DMS 273 (cell line): Measurements from ENCODE around the gene ACSL6.

ENCODE experiments used
- DNase-seq: peaks from one replicate; lab custom pipeline; 2025; ENCODE audit not compliant: unreplicated experiment; lab: John Stamatoyannopoulos, UW

ACSL6 gene, protein sequence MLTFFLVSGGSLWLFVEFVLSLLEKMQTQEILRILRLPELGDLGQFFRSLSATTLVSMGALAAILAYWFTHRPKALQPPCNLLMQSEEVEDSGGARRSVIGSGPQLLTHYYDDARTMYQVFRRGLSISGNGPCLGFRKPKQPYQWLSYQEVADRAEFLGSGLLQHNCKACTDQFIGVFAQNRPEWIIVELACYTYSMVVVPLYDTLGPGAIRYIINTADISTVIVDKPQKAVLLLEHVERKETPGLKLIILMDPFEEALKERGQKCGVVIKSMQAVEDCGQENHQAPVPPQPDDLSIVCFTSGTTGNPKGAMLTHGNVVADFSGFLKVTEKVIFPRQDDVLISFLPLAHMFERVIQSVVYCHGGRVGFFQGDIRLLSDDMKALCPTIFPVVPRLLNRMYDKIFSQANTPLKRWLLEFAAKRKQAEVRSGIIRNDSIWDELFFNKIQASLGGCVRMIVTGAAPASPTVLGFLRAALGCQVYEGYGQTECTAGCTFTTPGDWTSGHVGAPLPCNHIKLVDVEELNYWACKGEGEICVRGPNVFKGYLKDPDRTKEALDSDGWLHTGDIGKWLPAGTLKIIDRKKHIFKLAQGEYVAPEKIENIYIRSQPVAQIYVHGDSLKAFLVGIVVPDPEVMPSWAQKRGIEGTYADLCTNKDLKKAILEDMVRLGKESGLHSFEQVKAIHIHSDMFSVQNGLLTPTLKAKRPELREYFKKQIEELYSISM

DNA sequence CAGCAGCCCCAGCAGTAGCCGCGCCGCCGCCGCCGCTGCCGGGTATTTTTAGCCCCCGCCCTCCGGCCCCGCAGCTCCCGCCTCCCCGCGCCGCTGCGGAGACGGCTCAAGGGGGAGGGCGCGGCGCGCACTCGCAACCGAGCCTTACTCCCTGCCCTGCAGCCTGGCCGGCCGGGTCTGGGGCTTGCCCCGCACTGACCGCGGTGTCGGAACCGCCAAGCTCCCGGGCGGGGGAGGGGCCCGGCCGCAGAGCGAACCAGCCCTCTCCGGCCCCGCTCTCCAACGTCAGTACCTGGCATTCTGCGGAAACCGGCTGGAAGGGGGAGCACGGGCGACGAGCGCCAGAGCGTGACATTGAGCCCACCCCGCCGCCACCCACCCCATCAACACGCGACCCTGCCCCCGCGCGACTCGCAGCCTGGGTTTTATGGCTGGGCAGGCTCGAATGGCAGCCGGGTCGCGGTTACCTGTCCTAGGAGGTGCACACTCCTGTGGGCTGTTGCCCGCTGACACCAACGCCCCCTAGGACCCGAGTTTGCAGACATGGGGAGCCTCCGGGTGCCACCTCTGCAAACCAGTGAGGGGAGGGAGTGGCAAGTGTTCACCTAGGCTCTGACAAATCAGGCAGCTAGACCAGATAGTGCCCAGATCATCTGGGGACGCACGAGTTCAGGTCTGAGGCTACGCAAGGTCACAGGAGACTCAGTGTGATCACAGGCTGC is at the start of gene ACSL6:
ACSL6 (minus strand) TSS at position 37 of the 722 bp plus-strand sequence. CDS start 105 bp downstream, outside the sequence.
- DNase-seq = peak; percentile 71

DNA sequence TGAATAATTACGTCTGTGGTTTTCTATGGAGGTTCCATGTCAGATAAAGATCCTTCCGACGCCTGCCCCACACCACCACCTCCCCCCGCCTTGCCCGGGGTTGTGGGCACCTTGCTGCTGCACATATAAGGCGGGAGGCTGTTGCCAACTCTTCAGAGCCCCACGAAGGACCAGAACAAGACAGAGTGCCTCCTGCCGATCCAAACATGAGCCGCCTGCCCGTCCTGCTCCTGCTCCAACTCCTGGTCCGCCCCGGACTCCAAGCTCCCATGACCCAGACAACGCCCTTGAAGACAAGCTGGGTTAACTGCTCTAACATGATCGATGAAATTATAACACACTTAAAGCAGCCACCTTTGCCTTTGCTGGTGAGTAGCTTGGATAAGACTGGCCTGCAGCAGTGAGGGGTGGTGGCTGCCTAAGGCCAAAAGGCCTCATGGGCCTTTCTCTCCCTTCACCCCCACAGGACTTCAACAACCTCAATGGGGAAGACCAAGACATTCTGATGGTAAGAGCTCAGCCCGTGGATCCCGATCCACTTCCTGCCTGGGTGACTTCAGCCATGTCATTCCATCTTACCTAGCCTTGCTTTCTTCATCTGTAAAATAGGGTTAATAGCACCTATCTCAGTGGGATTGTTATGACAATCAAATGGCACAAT is 49.2 kb upstream of the ACSL6 start, which contains the start of gene IL3:
IL3 (plus strand) TSS at position 155 of the 661 bp plus-strand sequence; CDS start at position 207, 52 bp downstream.
- DNase-seq = no peak

DNA sequence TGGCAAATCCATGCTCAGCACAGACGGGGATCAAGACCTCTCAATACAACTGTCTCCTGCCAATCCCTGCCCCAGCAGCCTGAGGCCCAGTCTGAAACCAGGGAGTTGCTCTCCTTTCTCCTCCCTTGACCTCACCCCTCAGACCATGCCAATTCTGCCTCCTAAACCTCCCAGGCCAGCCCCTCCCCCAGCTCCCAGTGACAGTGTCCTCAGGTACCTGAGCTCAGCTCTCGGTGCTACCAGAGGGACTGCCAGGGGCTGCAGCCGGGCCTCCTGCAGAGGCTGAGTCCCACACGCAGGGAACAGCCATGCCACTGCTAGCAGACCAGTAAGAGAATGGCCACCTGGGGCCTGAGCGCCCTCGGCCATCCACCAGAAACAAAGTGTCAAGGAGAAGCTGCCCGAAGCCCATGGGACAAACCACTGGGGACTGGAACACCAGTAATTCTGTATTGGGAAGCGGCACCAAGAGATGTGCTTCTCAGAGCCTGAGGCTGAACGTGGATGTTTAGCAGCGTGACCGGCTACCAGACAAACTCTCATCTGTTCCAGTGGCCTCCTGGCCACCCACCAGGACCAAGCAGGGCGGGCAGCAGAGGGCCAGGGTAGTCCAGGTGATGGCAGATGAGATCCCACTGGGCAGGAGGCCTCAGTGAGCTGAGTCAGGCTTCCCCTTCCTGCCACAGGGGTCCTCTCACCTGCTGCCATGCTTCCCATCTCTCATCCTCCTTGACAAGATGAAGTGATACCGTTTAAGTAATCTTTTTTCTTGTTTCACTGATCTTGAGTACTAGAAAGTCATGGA is 48.4 kb upstream of the ACSL6 start:
- no peak for DNase-seq

DNA sequence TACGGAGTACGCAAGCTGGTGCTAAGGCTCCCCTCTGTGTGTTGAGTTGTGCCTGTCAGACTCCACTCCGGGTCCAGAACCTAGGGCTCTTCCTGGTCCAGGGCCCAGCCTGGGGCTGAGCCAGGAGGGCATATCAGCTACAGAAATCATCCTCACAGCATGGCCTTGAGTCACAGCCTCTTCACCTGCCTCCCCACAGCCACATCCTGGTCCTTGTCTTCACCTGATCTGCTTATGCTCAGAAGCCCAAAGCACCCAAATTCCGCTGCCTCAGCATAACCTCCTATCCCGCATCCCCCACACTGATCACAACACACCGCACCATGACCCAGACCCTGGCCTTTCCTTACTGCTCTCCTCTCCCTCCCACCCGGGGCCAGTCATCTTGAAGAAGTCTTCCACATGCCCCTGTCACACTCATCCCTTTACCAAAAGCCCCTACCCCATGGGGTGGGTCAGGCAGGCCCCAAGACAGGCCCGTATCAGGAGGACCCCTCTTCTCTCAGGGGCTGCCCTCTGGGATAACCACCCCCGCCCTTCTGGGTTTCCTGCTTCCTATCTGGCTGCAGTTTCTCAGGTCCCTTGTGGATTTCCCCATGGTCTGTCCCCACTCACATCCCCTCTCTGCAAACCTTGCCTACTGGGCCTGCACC is 47.7 kb upstream of the ACSL6 start:
- DNase-seq = no peak

DNA sequence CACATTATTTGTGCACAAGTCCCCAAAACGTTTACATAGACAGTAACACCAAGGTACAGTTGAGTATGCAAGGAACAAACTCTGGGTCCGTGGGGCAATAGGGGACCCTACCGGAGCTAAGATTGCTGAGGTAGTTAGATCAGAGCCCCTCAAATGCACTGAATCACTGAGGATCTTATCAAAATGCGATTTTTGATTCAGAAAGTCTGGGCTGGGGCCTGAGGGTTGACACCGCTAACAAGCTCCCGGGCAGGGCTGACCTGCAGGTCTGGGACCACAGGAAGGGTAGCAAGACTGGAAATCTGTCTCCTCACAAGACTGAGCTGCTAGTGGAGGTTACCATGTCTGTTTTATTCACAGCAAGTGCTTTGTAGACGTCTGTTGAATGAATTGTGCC is 47.2 kb upstream of the ACSL6 start:
- no peak for DNase-seq

DNA sequence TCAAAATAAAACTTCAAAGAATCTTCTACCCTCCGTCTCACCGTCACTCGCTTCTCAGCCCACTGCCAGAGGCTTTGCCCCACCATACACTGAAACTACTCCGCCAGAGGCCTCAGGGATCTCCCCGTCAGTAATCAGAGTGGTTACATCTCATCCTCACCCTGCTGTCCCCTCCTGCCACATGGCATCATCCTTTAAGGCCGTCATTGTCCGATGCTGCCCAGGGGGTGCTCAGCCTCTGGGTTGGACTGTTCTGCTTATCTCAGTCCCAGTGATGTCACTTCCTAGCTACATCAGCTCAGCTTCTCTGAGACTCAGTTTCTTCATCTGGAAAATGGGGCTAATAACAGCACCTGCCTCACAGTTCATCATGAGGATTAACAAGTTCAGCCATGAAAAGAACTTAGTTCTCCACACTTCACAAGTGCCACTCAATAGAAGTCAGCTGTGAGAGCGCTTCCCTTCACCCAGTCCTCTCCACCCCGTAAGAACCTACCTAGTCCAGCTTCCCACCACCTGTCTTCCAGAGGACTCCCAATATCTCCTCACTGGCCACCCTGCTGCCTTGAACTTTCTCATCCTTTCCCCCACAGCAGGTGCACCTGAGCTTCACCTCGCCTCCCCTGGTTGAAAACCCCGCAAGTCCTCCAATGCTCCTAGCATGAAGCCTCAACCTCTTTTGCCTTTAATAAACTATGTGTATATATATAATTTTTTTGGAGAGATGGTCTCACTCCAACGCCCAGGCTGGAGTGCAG is 46.2 kb upstream of the ACSL6 start:
- no peak for DNase-seq

DNA sequence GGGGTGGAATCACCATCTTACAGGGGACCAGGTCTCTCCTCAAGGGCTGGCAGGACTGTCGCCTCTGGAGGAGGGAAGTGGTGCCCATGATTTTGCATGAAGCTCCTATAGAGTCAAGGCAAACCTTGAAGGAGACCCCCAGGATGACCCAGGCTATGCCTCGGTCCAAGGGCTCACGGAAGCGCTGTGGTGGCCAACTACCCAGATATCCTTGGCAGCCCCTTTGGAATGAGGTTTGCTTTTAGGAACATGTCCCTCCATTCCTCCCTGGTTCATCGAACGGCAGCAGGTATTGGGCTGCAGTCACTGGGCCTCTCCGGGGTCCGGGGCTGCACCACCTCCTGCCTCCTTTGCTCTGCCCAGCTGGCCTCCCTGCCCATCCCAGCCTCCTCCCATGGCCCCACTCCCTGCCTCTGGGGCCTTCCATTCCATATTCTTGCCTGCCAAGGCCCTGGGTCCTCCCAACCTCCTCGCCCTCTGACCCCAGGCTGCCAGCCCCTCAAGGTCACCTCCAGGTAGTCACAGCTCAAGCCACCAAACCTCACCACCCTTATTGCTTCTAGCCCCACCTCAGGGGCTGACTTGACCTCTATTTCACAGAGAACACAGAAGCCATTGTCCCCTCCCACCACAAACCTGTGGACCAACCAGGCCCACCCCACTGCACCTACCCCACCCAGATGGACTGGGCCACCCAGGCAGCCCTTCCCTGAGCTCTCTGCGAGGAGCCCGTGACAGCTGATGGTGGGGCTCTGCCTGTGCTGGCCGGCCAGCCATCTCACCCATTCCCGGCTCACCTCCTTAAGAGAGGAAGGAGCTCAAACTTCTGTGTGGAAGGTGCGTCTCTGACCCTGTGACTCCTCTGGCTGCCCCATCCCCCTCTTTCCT is 45.4 kb upstream of the ACSL6 start:
- no peak for DNase-seq

DNA sequence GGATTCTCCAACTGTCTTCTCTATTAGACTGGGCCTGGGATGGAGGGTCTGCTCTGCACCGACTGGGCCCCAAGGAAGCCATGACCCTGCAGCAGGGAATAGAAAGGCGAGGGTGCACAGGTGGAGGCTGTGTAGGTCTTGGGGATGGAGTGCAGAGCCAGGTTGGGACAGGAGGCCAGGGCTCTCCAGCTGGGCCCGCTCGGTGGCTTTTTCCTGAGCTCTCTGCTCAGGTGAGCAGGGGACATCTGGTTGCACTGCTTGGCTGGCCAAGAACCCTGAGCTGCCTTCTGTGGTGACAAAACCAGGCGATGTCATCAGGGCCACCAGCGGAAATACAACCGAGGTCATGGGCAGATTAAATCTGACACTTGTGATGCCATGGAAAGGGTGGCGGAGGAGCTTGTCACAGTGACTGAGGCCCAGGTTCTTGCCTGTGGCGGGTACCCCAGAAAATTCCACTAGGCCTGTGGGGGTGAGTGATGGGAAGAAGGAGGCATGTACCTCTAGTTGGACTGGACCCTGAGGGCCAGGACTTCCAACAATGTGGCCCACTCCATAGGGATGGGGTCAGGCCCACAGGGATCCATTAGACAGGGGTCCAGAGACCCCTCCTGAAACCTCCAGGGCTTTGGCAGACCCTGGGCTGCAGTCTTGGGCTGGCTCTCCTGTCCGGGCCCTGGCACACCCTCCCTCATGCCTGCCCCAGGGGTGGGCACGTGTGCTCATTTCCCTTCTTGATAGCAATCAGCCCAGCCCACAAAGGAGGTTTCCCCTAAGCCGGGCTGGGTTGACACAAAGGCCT is 44.6 kb upstream of the ACSL6 start:
- no peak for DNase-seq

DNA sequence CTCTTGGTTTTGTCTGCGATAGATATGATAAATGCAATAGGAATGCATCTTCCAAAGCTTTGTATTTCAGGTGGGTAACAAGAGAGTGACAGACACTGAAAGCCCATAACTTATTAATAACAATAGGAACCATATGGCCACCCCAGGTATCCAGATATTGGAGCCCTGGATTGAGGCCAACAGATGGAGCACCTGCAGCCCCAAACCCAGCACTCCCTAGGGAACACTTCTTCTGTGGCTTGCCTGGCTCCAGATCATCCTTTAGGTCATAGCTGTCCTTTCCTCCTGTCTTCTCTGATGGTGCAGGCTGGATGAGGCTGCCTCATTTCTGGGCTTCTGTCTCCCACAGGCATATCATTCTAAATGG is 44.0 kb upstream of the ACSL6 start:
- DNase-seq = no peak

DNA sequence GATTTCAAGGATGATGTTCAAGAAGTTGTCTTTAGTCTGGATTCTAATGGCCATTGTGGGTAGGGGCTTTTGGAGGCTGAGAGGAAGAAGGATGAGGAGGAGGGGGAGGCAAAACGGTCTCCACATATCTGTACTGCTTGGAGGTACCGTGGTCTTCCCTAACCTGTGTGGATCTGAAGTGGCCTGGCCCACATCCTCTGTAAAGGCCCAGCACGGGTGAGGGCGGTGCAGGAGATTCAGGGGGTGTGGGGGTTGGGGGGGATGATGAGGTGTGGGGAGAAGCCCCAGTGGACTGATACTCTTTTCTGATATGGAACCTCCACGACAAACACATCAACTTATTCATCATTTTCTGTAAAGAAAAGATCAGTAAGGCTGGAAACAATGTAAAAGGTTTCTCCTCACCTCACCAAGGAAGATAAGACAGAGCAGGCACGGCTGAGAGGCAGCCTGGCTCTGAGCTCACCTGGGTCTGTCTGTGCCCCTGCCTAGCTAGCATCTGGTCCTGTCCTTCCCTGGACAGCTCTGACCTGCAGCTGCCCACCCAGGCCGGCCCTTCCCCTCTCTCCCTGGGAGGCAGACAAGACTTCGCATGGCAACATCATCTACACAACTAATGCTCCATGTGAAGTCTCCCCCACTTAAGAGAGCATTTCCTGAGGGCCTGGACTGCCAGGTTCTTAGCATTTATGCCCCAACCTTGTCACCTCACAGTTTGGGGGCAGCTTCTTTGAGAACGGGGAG is 43.4 kb upstream of the ACSL6 start:
- DNase-seq = no peak

DNA sequence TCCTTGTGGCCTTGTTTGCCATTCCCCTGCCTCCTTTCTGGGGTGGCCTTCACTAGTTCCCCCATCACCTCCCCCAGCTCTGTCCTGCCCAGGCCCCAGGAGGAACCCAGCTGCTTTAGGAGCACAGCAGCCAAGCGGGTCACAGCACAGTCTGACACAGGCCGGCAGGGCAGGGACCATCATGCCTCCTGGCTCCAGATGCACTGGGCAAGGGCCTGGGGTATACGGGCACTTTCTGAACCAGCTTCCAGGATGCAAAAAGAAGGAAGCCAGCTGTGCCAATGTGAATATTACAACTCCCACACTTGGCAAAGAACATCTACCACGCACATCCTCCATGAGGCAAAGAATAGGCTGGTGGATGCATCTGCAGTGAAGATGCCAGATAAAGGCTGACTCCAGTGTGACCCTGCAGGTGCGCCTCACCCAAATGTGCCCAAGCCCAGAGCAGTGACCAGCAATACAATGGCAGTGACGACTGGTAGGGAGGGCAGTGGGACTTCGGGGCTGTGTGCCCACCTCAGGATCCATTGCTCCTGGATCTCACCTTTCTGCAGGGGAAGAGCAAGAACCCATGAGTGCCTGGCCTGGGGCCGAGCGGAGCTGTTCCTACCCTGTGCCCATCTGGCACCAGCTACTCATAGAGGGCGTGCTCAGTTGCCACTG is 42.7 kb upstream of the ACSL6 start:
- DNase-seq = no peak

DNA sequence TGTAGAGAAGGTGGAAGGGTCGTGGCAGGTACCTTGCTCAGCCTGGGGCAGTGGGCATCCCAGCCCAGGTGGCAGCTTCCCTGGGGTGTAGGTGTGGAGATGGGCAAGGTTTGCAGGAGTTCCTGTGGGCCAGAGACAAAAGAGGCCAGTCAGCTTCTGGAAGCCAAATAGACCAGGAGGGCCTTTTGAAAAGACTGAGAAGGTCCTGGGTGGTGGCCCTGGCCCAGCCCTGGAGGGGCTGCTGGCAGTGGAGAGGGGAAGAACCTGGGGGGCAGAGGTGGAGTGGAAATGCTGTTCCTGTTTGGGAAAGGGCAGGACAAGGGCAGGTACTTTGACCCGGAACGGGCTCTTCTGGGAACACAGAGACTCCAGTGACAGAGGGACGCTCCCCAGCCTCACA is 42.0 kb upstream of the ACSL6 start:
- no peak for DNase-seq

DNA sequence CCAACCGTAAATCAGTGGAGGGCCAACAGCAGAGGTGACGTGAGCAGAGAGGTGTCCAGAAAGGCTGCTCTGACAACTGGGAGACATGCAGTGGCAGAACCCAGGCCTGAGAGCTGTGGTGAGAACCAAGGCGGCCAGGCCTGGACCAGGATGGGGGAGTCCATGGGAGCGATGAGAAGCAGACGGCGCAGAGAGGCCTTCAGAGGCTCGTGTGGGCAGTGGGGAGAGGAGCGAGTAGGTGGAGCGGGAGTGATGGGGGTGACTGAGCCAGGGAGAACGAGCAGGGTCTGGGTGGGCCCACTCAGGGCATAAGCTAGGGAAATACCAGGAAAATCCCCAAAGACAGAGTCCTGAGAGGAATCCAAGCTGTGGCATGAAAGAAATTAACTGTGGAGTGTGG is 41.1 kb upstream of the ACSL6 start:
- no peak for DNase-seq

DNA sequence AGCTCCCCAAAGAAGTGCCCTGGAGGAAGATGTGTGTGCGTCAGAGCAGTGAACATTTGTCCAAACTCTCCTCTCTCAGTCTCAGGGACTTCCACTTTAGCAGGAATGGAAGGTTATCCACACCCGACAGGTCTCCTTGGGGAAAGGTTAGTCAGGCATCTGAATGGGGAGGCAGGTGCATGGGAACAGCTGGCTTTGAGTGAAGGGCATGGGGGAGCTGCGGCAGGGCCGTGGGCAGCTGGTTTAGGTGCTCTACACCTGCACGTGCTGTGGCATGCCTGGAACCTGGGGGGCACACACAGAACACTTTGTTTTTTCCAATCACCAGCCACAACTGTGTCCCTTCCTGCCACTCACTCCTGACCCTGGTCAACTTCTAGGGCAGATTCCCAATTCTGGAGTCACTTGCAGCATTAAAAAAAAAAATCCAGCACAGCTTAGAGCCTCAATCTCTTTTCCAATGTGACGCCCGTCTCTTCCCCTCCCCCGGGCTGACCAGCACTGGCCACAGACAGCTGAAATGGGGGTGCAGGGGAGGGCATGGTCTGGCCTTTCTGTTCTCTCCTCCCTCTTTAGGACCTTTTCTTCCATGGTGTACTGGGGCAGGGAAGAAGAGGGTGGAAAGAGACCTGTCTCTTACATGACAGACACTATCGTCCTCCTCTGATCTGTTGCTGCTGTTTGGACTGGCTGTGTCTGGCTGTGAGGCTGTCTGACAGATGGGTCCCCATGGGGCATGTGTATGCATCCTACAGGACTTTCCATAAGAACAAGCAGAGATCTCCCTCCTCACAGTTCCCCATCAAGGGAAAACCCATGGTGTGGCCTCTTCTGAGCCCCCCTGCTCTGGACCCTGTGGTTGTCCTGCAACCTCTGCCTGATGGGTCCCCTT is 39.4 kb upstream of the ACSL6 start:
- no peak for DNase-seq

DNA sequence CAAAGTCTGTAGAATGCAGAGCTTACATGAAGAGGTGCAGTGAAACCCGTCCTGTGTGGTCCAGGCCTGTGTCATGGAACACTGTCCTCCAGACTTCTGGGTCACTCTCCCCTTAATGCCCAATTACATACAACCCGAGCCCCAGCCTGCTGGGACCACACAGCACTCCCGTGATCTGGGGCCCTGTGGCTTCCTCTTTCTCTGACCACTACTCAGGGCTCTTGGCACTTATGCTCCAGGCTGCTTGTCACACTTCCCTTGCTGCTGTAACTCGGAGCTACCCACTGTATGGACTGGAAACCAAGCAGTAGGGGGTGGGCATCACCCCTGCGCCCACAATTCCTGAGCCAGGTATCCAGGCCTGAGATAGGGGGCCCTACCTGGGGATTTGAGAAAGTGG is 38.7 kb upstream of the ACSL6 start:
- DNase-seq = no peak
